ENCODE data around the gene KTN1. TPM values are rescaled to one million over a fixed set of nuclear protein-coding genes. Genes with fewer than 3 reads are reported as not detected.
A peak's percentile ranks its signal among the peaks of the same experiment; 100 is the strongest.

KTN1 gene
- total RNA-seq, 2 experiments from 2014 or later: 91.0 to 93.7 TPM

GRCh38 chr14:55731311-55731872, 151.4 kb downstream of the KTN1 start:
- Mint-ChIP-seq H3K36me3 (ENCODE audit: low read depth) (no peaks in the 10 kb centered on the region), H3K27ac (no peak overlapping the region), H3K9me3 (ENCODE audit: insufficient read depth) (peaks cover 2% of the 10 kb centered on the region), H3K27me3 (ENCODE audit: low read depth) (peaks cover 7% of the 10 kb centered on the region), H3K4me1 (ENCODE audit: low read depth) (no peaks in the 10 kb centered on the region), H3K4me3 (no peak overlapping the region)
- ChIA-PET CTCF (interaction anchor here (0.7 to 6.0 kb wide), 21 partner anchors 8 to 746 kb away, joined by 3 to 39 read pairs (median 3); no protein-coding TSS in a partner anchor), POLR2A (no interaction called here)
- ATAC-seq (no peak), DNase-seq (no peak)

DNA sequence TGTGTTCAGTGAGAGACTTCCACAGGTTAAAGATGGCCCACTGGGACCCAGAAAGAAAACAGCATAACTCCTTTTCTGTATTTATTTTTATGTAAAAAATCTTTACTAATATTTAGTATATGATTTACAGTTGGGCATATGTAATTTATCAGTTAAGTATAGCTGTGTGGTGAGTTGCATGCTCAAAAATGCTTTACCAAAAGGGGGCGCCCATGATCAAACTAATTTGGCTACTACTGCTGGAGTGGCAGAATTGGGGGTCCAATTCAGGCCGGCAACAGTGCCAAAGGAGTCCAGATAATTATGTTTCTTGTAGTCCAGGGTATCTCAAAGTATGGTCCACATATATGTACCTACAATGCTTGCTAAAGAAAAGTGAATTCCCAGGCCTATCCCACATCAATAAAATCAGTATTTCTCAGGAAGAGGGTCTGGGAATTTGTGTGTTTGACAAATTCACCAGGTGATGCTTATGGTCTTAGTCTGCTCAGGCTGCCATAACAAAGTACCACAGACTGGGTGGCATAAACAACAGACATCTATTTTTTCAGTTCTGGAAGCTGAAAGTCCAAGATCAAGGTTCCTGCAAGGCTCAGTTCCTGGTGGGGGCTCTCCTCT, 152.0 kb downstream of the KTN1 start:
- Mint-ChIP-seq H3K4me3 (no peak overlapping the region), H3K27me3 (ENCODE audit: low read depth) (peaks cover 7% of the 10 kb centered on the region), H3K36me3 (ENCODE audit: low read depth) (no peaks in the 10 kb centered on the region), H3K27ac (no peak overlapping the region), H3K4me1 (ENCODE audit: low read depth) (no peaks in the 10 kb centered on the region), H3K9me3 (ENCODE audit: insufficient read depth) (peaks cover 6% of the 10 kb centered on the region)
- ATAC-seq (no peak), DNase-seq (peak; percentile 64)
- ChIA-PET CTCF (interaction anchor here (0.7 to 6.0 kb wide), 22 partner anchors 8 to 745 kb away, joined by 3 to 39 read pairs (median 3); no protein-coding TSS in a partner anchor), POLR2A (no interaction called here)

- CTCF ChIA-PET: interaction anchor here (0.7 to 6.0 kb wide), 4 partner anchors 10 to 689 kb away, joined by 3 to 39 read pairs (median 4); no protein-coding TSS in a partner anchor
- Mint-ChIP-seq H3K4me3 (no peak overlapping the region), H3K27me3 (ENCODE audit: low read depth) (peaks cover 7% of the 10 kb centered on the region), H3K27ac (no peak overlapping the region), H3K9me3 (ENCODE audit: insufficient read depth) (peaks cover 6% of the 10 kb centered on the region), H3K36me3 (ENCODE audit: low read depth) (no peaks in the 10 kb centered on the region), H3K4me1 (ENCODE audit: low read depth) (no peaks in the 10 kb centered on the region)
- no peak for DNase-seq
- ATAC-seq: no peak
- POLR2A ChIA-PET: no interaction called here
These were observed 153.6 kb downstream of the KTN1 start for GRCh38 chr14:55733599-55733998.

Other genes with a start within 250 kb of the KTN1 start
- gene ATG14, start 168.4 kb upstream of the KTN1 start, total RNA-seq: 1 to 10 TPM; 4.4 to 4.6 TPM
- gene TBPL2, start 139.6 kb upstream of the KTN1 start, total RNA-seq: not detected